ENCODE measurements around the gene ERBB4.

ERBB4 gene

GRCh38 chr2:211512806-211513205 lies 1025.8 kb downstream of the ERBB4 start:
- DNase-seq, result peak; percentile 10

DNA sequence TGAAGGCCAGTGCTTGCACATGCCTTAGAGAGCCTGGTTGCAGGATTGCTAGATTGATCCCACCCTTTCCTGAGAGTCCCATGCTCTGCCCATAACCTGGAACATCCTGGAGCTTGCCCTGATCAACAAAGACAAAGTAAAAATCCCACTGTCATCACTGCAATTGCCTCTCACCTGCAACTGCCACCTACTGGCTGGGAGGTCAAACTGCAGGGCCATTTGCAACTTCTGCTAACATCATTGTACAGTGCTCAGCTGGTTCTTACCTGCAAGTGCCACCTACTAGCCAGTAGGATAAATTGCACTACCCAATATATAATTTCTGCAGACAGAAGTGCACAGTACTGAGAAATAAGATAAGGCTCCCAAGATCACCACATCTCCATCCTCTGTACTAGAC lies 1034.7 kb downstream of the ERBB4 start:
- no peak for DNase-seq

- no peak for DNase-seq
These were observed 1035.4 kb downstream of the ERBB4 start for GRCh38 chr2:211503198-211503597.

DNA sequence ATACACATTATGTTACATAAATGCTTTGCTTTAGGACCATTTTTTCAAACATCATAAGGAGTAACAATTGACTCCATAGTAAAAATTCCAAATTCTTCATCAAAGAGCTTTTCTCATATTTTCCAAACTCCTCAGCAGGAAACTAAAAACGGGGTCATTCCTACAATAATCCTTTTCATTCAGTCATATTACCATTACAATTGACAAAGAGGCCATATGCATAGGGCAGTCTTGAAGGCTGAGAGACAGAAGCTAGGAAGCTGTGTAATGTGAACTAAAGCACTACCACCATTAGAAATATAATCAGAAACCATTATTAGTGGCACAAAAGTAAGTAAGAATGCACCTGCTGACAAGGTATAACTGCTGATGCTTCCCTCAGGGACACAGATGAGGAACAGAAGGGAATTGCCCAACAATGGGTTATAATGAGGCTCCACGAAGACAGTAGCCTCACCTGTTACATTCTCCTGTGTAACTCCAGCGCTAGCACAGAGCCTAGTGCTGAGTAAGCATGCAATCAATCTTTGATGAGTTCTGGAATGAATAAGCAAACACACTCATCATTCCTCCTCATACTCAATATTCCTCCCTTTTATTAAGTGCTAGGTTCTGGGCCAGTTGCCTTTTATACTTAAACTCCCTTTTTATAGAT lies 1039.9 kb downstream of the ERBB4 start:
- peak; percentile 72 for DNase-seq

DNA sequence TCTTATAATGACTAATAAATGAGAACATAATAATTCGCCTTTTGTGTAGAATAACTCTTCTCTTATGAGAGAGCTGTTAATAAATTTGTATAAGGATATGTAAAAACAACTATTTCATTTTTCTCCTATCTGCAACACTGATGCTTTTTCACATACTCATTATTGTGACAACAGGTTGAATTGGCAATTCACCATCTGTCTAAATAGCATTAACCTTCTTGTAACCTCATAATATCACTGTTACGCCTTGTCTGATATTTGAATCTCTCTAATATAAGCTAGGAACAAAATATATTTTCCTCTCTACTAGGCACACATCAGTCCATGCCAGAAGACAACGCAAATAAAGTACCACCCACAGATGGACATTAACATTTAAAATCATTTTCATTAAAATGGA lies 1043.3 kb downstream of the ERBB4 start:
- no peak for DNase-seq

DNA sequence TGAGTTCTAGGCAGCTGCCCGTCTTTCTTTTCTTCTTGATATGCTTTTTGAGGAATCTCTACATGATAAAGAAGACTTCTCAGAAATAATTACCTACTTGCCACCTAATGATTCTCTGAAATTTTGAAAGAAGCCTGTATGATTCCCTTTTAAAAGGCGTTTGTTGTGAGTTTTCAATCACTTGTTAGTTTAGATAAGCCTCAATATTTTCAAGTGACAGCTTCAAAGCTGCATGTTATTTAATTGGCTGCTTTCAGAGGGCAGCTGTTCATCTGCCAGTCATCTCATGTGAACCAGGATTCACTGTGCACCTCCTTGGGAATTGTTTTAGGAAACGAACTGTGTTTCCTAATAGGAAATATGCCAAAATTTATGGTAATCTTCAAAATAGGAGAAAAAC lies 1044.1 kb downstream of the ERBB4 start:
- no peak for DNase-seq

DNA sequence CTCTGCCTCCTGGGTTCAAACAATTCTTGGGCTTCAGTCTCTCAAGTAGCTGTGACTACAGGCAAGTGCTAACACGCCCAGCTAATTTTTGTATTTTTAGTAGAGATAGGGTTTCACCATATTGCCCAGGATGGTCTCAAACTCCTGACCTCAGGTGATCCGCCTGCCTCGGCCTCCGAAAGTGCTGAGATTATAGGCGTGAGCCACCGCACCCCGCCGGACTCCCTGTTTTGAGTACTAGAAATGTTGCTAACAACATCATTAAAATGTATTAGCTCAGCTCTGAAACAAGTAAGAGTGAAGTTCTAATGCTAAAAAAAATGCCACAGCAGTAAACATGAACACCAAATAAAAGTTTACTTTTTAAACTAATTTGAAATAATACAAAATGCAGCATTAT lies 1044.5 kb downstream of the ERBB4 start:
- DNase-seq, result no peak

GRCh38 chr2:211487733-211488132 lies 1050.9 kb downstream of the ERBB4 start:
- DNase-seq, result peak; percentile 37

DNA sequence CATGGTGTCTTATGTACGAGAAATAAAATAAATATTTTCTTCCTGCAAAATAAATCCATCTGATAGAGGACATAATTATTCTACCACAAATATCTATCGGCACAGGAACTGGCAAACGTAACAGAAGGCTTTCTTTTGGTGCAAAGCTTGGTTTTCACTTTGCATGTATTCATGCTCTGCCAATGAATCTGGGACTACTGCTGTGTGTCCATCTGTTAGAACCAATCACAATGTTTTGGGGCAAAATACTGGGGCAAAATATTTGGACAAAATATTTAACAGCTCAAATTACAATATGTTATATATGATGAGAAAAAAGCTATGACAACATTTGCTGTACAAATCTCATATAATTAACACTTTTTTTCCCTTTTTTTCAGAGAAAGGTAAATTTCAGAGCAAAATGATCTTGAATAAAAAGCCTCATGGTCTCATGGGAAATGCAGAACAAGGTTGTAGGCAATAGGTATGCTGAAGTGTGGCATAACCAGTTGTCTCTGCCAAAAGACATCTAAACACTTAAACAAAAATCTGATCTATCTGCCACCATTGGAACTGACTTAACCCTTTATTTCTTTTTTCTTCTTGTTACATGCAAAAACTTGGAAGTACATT lies 1059.0 kb downstream of the ERBB4 start:
- DNase-seq, result no peak

DNA sequence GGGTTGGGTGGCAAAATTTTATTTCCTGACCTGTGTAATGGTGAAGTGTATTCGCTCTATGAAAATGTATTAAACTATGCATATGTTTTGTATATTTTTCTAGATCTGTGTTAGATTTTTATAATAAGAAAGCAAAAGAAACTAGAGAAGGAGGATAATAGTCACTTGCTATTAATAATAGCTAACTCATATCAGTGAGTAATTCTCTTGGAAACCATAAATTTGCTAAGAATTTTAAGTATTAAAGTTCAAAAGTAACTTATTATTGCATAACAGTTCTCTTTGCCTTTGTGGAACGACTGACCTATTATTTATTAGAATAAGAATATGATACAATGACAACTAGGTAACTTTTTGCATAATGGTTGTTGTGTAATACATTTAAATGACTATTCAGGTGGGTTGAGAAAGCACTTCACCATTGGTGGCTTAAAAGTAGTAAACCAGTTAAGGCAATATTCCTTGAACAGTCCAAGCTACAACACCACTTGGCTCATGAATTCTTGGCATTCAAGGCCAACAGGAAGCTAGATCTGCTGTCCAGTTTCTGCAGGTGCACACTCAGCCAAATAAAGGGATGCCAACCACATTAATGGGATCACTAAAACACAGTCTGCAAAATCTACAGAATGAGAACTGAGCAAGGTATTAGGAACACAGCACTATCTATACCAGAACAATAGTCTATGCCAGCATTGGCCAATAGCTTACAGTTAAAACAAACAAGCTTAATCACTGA lies 1060.9 kb downstream of the ERBB4 start:
- no peak for DNase-seq

DNA sequence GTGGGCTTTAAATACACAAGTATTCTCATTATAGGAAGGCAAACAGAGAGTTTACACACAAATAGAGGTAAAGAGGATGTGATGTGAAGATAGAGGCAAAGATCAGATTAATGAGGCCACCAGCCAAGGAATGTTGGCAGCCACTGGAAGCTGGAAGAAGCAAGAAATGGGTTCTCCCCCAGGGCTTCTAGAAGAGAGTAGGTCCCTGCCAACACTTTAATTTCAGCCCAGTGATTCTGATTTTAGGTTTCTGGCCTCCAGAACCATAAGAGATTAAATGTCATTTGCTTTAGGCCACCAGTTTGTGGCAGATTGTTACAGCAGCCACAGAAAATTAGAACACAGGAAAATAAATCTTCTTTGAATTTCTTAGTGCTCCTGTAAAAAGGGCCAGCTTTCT lies 1065.5 kb downstream of the ERBB4 start:
- DNase-seq, result no peak

DNA sequence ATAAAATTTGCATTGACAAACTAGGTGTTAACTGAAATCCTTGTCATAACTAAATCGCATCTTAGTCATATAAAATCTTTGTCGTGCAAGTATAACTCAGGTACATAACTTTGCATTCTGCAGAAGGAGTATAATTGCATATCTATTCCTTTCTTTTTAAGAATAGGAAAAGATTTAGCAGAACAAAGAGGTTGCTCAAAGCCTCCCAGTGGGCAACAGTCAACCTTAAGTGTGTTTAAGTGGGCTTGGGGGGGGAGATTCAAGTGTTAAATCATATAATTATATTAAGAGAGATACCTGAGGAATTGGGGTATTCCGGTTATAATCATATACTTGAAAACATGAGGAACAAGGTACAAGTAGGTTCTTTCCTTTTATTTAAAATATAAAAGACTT lies 1068.9 kb downstream of the ERBB4 start:
- DNase-seq, result no peak

DNA sequence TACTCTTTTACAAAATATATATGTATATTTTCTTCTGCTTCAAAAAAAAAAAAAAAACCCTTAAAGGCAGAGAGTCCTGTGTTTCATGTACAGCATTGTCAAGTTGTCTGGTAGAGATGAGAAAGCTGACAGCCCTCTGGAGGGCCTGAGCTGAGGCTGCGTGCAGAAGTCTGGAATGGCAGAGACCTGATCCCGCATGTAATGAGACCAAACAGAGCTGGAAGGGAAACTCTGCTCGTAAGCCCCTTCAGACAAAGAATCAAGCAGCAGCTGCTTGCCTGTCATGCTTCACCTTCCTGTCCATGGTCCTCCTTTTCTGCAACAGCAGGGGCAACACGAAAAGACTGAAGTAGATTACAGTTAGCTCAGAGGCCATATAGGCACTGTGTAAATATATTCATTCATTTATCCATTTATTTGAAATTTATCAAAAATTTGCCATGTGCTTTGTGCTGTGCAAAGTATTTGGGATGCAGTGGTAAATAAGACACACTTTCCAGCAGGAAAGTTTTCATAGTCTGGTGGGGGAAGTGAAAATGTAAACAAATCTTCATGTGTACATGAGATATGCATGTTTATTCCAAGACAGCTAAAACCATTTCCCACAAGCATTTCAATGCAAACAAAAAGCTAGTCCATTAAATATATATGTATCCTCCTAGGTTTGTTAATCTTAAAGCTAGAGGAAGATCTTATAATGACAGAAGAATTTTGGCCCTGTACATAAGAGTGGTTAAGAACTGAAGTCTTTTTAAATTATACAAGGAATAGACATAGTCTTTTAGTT lies 1069.5 kb downstream of the ERBB4 start:
- DNase-seq, result peak; percentile 52

DNA sequence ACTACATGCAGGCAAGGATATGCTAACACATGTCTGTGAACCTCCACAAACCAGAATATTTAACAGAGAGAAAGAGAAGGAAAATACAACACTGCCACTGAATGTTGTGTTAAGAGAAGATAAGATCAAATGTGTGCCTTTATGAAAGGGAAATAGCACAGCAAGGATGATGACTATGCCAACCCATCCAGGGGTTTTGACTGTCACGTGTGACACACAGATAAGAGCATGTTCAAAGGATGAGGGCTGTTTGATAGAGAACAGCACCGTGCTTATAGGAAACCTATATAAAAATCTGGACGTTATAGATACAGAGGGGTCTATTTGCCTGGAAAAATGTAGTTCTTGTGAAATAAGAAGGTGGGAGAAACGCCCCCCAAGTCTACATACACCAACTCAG lies 1070.4 kb downstream of the ERBB4 start:
- DNase-seq, result peak; percentile 16

DNA sequence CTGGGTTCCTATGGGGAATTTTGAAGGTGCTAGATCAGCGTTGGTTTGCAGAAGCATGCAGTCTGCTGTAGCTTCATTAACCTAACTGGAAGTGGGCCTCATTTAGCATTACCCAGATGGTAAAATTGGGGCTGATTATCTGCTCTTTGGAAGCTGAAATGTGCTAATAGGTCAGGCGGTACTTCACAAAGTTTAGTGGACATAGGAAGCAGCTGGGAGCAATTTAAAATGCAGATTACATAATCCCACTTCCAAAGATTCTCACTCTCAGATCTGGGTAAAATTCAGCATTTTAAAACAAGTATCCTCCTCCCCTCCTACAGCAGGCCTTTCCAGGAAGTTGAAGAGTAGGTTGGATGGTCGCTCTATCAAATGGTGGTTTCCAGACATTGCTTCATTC lies 1075.2 kb downstream of the ERBB4 start:
- peak; percentile 26 for DNase-seq

DNA sequence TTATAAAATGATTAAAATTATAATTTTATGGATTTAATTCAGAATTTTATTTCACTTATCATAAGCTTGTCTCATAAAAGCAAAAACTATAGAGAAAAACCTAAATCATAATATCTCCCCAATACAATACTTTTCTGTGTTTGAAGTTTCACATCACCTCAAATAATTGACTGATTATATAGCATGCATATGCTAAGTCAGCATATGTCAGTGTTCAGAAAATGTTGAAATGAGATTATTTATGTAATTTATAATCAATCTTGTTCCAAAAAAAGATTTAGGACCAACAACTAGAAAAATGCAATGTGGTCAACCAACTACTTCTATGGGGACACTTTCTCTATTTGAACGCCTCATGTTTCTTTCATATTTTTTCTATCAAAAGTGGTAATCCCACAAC lies 1079.6 kb downstream of the ERBB4 start:
- DNase-seq, result no peak

- no peak for DNase-seq
These were observed 1081.3 kb downstream of the ERBB4 start for GRCh38 chr2:211457325-211457724.

GRCh38 chr2:211455216-211455841 lies 1083.3 kb downstream of the ERBB4 start:
- DNase-seq, result peak; percentile 60

- DNase-seq, result peak; percentile 84
These were observed 1083.9 kb downstream of the ERBB4 start for GRCh38 chr2:211454679-211455078.

GRCh38 chr2:211453311-211453887 lies 1085.2 kb downstream of the ERBB4 start:
- DNase-seq, result peak; percentile 75

DNA sequence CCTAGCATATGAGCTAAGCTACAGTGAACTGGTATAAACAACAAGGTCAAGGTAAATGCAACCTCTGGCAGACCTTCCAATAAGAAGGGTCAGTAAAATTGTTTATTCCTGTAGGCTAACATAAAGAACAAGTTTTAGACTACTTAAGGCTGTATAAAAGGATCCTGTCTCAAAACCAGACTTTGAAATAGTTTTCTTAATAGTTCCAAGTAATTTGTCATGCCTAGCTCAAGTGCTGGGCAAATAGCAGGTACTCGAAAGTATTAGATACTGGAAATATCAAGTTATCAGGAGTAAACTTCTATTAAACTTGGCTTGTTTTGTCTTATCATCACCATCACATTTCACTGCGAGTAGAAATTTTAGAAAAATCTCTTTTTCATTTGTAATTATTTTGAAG lies 1087.0 kb downstream of the ERBB4 start:
- DNase-seq, result no peak

DNA sequence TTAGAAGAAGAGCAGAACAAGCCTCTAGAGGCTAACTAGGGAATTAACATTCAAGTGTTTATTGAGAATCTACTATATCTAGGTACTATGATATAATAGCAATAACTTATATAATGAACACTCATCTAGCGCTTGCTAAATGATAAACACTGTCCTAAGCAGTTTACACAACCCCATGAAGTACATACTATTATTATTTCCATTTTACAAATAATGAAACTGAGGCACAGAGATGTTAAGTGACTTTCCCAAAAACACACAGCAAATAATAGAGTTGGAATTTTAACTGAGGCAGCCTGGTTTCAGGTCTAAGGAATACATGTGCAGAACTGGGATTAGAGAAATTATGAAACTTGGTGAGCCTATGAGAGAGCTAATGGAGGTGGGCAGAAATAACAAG lies 1088.8 kb downstream of the ERBB4 start:
- no peak for DNase-seq

DNA sequence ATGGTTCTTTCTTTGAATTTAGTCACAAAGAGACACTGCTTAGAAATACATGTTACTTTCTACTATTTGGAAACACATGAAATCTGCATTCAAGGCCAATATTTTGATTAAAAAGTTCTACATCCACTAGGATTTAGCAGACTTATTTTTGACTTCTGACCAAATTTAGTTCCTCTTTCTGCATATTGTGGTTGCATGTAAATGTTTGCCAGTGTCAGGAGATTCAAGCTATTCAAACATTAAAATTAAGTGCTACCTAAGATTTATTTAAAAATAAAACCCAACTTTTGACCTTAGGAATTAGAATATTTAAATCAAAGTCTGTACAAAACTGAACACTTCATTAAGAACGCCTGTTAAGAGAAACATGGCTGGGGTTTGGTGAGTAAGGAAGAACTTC lies 1091.1 kb downstream of the ERBB4 start:
- DNase-seq, result no peak

Measured in NCI-H146 (cell line).